SU-DHL-6 (cell line): ENCODE data around the gene INPP5A.

Source experiments
- CTCF ChIP-seq: fragments of 200-600 bp; sonication (generic); IDR thresholded peaks from one replicate; pipeline ENCODE4 v1.5.1; 2017; ENCODE audit warnings: antibody characterized with exemption, mild to moderate bottlenecking, low read length, moderate library complexity; ENCODE audit not compliant: insufficient read depth, poor library complexity, severe bottlenecking
- EZH2phosphoT487 ChIP-seq: fragments of 200-600 bp; sonication (generic), shearing (Covaris generic); conservative IDR thresholded peaks from 2 replicates; pipeline ENCODE4 v1.6.1; 2018; ENCODE audit warnings: mild to moderate bottlenecking, antibody characterized with exemption, low read length, moderate library complexity, mixed read lengths

- TF ChIP-seq CTCF (no peak), EZH2phosphoT487 (no peak)
Measured at GRCh38 chr10:132626019-132626760, 88.6 kb downstream of the INPP5A start.
